ENCODE results near the gene MTHFD2.
"Not testable (repeated sequence)": the region's sequence is repeated elsewhere in the genome, so short reads cannot be mapped to it uniquely, and the experiment has no call there.

Gene MTHFD2

GRCh38 chr2:74228772-74229171 is 30.4 kb downstream of the MTHFD2 start:
- DNase-seq: no peak

GRCh38 chr2:74229865-74230264 is 31.4 kb downstream of the MTHFD2 start:
- not testable (repeated sequence) for DNase-seq

GRCh38 chr2:74232426-74232825 is 34.0 kb downstream of the MTHFD2 start:
- DNase-seq: no peak

GRCh38 chr2:74233648-74234047 is 35.2 kb downstream of the MTHFD2 start:
- no peak for DNase-seq

GRCh38 chr2:74235041-74235440 is 36.6 kb downstream of the MTHFD2 start:
- no peak for DNase-seq

GRCh38 chr2:74238879-74239278 is 40.5 kb downstream of the MTHFD2 start:
- DNase-seq: no peak

- DNase-seq: no peak
Measured at GRCh38 chr2:74239346-74239745, 40.9 kb downstream of the MTHFD2 start.

- no peak for DNase-seq
Measured at GRCh38 chr2:74242354-74243071, 44.1 kb downstream of the MTHFD2 start.

- no peak for DNase-seq
Measured at GRCh38 chr2:74244286-74244685, 45.9 kb downstream of the MTHFD2 start.

GRCh38 chr2:74246496-74247195 is 48.2 kb downstream of the MTHFD2 start:
- DNase-seq: no peak

- DNase-seq: no peak
Measured at GRCh38 chr2:74249406-74250122, 51.1 kb downstream of the MTHFD2 start.

- DNase-seq: peak in 17 of 51 donors; percentile 1 to 47 (median 9)
Measured at GRCh38 chr2:74250189-74250631, 51.8 kb downstream of the MTHFD2 start.

GRCh38 chr2:74252036-74252435 is 53.6 kb downstream of the MTHFD2 start:
- no peak for DNase-seq

GRCh38 chr2:74252862-74253261 is 54.4 kb downstream of the MTHFD2 start:
- DNase-seq: no peak

GRCh38 chr2:74253306-74253970 is 55.0 kb downstream of the MTHFD2 start:
- no peak for DNase-seq

GRCh38 chr2:74253971-74254310 is 55.5 kb downstream of the MTHFD2 start:
- no peak for DNase-seq

- DNase-seq: no peak
Measured at GRCh38 chr2:74255660-74256213, 57.3 kb downstream of the MTHFD2 start.

- DNase-seq: no peak
Measured at GRCh38 chr2:74259191-74259590, 60.8 kb downstream of the MTHFD2 start.

GRCh38 chr2:74259733-74260132 is 61.3 kb downstream of the MTHFD2 start:
- DNase-seq: no peak

- DNase-seq: no peak
Measured at GRCh38 chr2:74260495-74260894, 62.1 kb downstream of the MTHFD2 start.

GRCh38 chr2:74261204-74261864 is 62.9 kb downstream of the MTHFD2 start:
- DNase-seq: peak in 10 of 51 donors; percentile 3 to 13 (median 4)
